Measurements from ENCODE around the gene HEATR5A.
A peak's percentile ranks its signal among the peaks of the same experiment; 100 is the strongest.
"Not testable (repeated sequence)": the region's sequence is repeated elsewhere in the genome, so short reads cannot be mapped to it uniquely, and the experiment has no call there.

The HEATR5A gene

GRCh38 chr14:31331395-31331794, 89.0 kb downstream of the HEATR5A start:
- ATAC-seq, result not testable (repeated sequence)

- ATAC-seq, result not testable (repeated sequence)
Observed at GRCh38 chr14:31329876-31330521, 90.4 kb downstream of the HEATR5A start.

GRCh38 chr14:31326111-31326510, 94.2 kb downstream of the HEATR5A start:
- 0 out of 3 replicates have a peak, but pooled peaks have one; percentile 38 for ATAC-seq
- TF ChIP-seq GLIS3 (CRISPR knock-in tag; IDR thresholded peaks at IDR 0.05) (no peak), RARB (CRISPR knock-in tag; IDR thresholded peaks at IDR 0.05) (no peak), ISL1 (CRISPR knock-in tag; IDR thresholded peaks at IDR 0.05) (no peak), ZNF565 (CRISPR knock-in tag; conservative IDR thresholded peaks at IDR 0.05; ENCODE audit: low read depth) (no peak), PATZ1 (CRISPR knock-in tag; IDR thresholded peaks at IDR 0.05; ENCODE audit: borderline replicate concordance) (no peak), CSDC2 (CRISPR knock-in tag; IDR thresholded peaks at IDR 0.05) (no peak), CSRNP3 (CRISPR knock-in tag; IDR thresholded peaks at IDR 0.05) (no peak), SNAI2 (CRISPR knock-in tag; IDR thresholded peaks at IDR 0.05) (no peak), ARNTL (CRISPR knock-in tag; IDR thresholded peaks at IDR 0.05; ENCODE audit: borderline replicate concordance, low read depth) (no peak), TSHZ2 (CRISPR knock-in tag; IDR thresholded peaks at IDR 0.05) (no peak), ESRRG (CRISPR knock-in tag; IDR thresholded peaks at IDR 0.05) (no peak), PPARA (CRISPR knock-in tag; IDR thresholded peaks at IDR 0.05; ENCODE audit: borderline replicate concordance) (no peak), OSR1 (CRISPR knock-in tag; IDR thresholded peaks at IDR 0.05) (no peak), ZNF8 (CRISPR knock-in tag; IDR thresholded peaks at IDR 0.05) (no peak), TCF4 (CRISPR knock-in tag; IDR thresholded peaks at IDR 0.05; ENCODE audit: borderline replicate concordance) (no peak), BACH2 (CRISPR knock-in tag; IDR thresholded peaks at IDR 0.05; ENCODE audit: borderline replicate concordance) (no peak)

- TF ChIP-seq ESRRG (CRISPR knock-in tag; IDR thresholded peaks at IDR 0.05) (no peak), ZC3H10 (CRISPR knock-in tag; IDR thresholded peaks at IDR 0.05) (no peak), OSR1 (CRISPR knock-in tag; IDR thresholded peaks at IDR 0.05) (no peak), POU6F1 (CRISPR knock-in tag; IDR thresholded peaks at IDR 0.05; ENCODE audit: borderline replicate concordance, low read depth) (no peak), CREB5 (CRISPR knock-in tag; IDR thresholded peaks at IDR 0.05; ENCODE audit: low read depth) (no peak), GLIS3 (CRISPR knock-in tag; IDR thresholded peaks at IDR 0.05) (no peak), CSDC2 (CRISPR knock-in tag; IDR thresholded peaks at IDR 0.05) (no peak), ISL1 (CRISPR knock-in tag; IDR thresholded peaks at IDR 0.05) (no peak), ZNF8 (CRISPR knock-in tag; IDR thresholded peaks at IDR 0.05) (no peak), TSHZ2 (CRISPR knock-in tag; IDR thresholded peaks at IDR 0.05) (no peak), TCF4 (CRISPR knock-in tag; IDR thresholded peaks at IDR 0.05; ENCODE audit: borderline replicate concordance) (no peak), ZNF565 (CRISPR knock-in tag; conservative IDR thresholded peaks at IDR 0.05; ENCODE audit: low read depth) (no peak), ZNF70 (CRISPR knock-in tag; IDR thresholded peaks at IDR 0.05) (no peak), ZFP30 (CRISPR knock-in tag; IDR thresholded peaks at IDR 0.05) (no peak), RARB (CRISPR knock-in tag; IDR thresholded peaks at IDR 0.05) (no peak), ARNTL (CRISPR knock-in tag; IDR thresholded peaks at IDR 0.05; ENCODE audit: borderline replicate concordance, low read depth) (no peak)
- no peak for ATAC-seq
Observed at GRCh38 chr14:31323419-31323818, 96.9 kb downstream of the HEATR5A start.

All from SK-N-SH treated with all-trans-retinoic acid at 6 μM for 48 hours (cell line).